H1 (cell line): ENCODE data around the gene IRAK3. TPM values are rescaled to one million over a fixed set of nuclear protein-coding genes. Genes with fewer than 3 reads are reported as not detected.

ENCODE experiments used
- CTCF ChIA-PET: fragments of 300-600 bp; sonication (Branson Sonifier 250); formaldehyde crosslinking; loops from one replicate; lab custom pipeline; 2021; ENCODE audit not compliant: partially characterized antibody; lab: Charles Lee
- POLR2A ChIA-PET: fragments of 300-600 bp; sonication (Branson Sonifier 250); formaldehyde crosslinking; loops from one replicate; lab custom pipeline; 2021; ENCODE audit warnings: inconsistent platforms; ENCODE audit not compliant: partially characterized antibody; lab: Charles Lee
- DNase-seq, 2 experiments: peaks; one replicate each; pipeline versions ENCODE4 v3.0.0 to v3.0.0-alpha.2; 2010 to 2022; ENCODE audit warnings: low spot score in 2 of 2, low read depth in 1 of 2, mixed read lengths in 1 of 2
- FAIRE-seq: peaks from 2 replicates; lab custom pipeline; 2011; peaks lifted over from hg19 to GRCh38; lab: Jason Lieb, UNC
- H2AFZ ChIP-seq: 2 replicates; pipeline ENCODE4 v1.8.1; 2012; ENCODE audit warnings: low read length, inconsistent platforms
- H2AK5ac ChIP-seq: 2 replicates; pipeline ENCODE4 v1.6.1; 2013; ENCODE audit warnings: low read depth, low read length
- H2BK120ac ChIP-seq: replicated peaks from 2 replicates; pipeline ENCODE3; 2013; ENCODE audit warnings: low read depth, low read length, inconsistent platforms
- H2BK12ac ChIP-seq: 2 replicates; pipeline ENCODE4 v1.6.1; 2013; ENCODE audit warnings: low read depth, low read length
- H2BK15ac ChIP-seq: 2 replicates; pipeline ENCODE4 v1.6.1; 2013; ENCODE audit warnings: low read length
- H2BK20ac ChIP-seq: 2 replicates; pipeline ENCODE4 v1.6.1; 2013; ENCODE audit warnings: low read length
- H2BK5ac ChIP-seq: 2 replicates; pipeline ENCODE4 v1.6.1; 2013; ENCODE audit warnings: low read depth, low read length
- H3K14ac ChIP-seq: 2 replicates; pipeline ENCODE4 v1.6.1; 2013; ENCODE audit warnings: inconsistent platforms; ENCODE audit not compliant: insufficient read length
- H3K18ac ChIP-seq: 2 replicates; pipeline ENCODE4 v1.6.1; 2013; ENCODE audit warnings: low read length; ENCODE audit errors: extremely low read depth
- H3K23ac ChIP-seq: 2 replicates; pipeline ENCODE4 v1.6.1; 2013; ENCODE audit warnings: inconsistent platforms; ENCODE audit not compliant: insufficient read length
- H3K23me2 ChIP-seq: 2 replicates; pipeline ENCODE4 v1.6.1; 2013; ENCODE audit warnings: low read depth, low read length
- H3K27ac ChIP-seq: 2 replicates; pipeline ENCODE4 v1.6.1; 2011; ENCODE audit warnings: low read depth, low read length, inconsistent platforms
- H3K27me3 ChIP-seq, 4 experiments: replicated peaks in 1 of 4; 1 replicate in 1 of 4; 2 replicates in 3 of 4; pipeline versions ENCODE4 v1.6.1 to v1.8.1; 2011 to 2013; ENCODE audit warnings: low read length in 3 of 4, mild to moderate bottlenecking in 3 of 4, inconsistent platforms in 2 of 4, mixed read lengths in 2 of 4, moderate library complexity in 1 of 4; ENCODE audit not compliant: control insufficient read depth in 3 of 4, insufficient read depth in 3 of 4; ENCODE audit errors: extremely low read depth in 1 of 4
- H3K36me3 ChIP-seq, 4 experiments: 2 replicates each; pipeline versions ENCODE4 v1.6.1 to v1.8.1; 2011 to 2013; ENCODE audit warnings: mild to moderate bottlenecking in 4 of 4, low read length in 3 of 4, moderate library complexity in 2 of 4, control low read depth in 1 of 4, inconsistent platforms in 1 of 4; ENCODE audit not compliant: insufficient read depth in 4 of 4, control insufficient read depth in 2 of 4
- H3K4ac ChIP-seq: replicated peaks from 2 replicates; pipeline ENCODE3; 2013; ENCODE audit warnings: low read length, low read depth, mixed read lengths, inconsistent platforms; ENCODE audit not compliant: insufficient read length
- H3K4me1 ChIP-seq, 4 experiments: replicated peaks in 1 of 4; 1 replicate in 1 of 4; 2 replicates in 3 of 4; pipeline versions ENCODE4 v1.6.1 to v1.8.1; 2011 to 2013; ENCODE audit warnings: low read length in 3 of 4, inconsistent platforms in 2 of 4, mixed read lengths in 1 of 4; ENCODE audit not compliant: insufficient read depth in 4 of 4, control insufficient read depth in 3 of 4
- H3K4me2 ChIP-seq, 2 experiments: 2 replicates each; pipeline versions ENCODE4 v1.6.1 to v1.8.1; 2011 to 2013; ENCODE audit warnings: low read depth in 2 of 2, low read length in 2 of 2, control low read depth in 1 of 2, inconsistent platforms in 1 of 2, mild to moderate bottlenecking in 1 of 2; ENCODE audit not compliant: insufficient read depth in 1 of 2
- H3K4me3 ChIP-seq, 4 experiments: fragments of 200-600, 300-600 bp in 1 of 4; sonication (generic), shearing (Covaris generic), sonication (Bioruptor Twin) in 1 of 4; 2 replicates each; pipeline versions ENCODE4 v1.5.1 to v1.8.1; 2011 to 2016; ENCODE audit warnings: low read length in 4 of 4, low read depth in 3 of 4, control low read depth in 2 of 4, inconsistent platforms in 2 of 4, mild to moderate bottlenecking in 2 of 4, mixed read lengths in 1 of 4, moderate library complexity in 1 of 4; ENCODE audit not compliant: insufficient read depth in 2 of 4; ENCODE audit errors: extremely low read depth in 1 of 4
- H3K56ac ChIP-seq: replicated peaks from 2 replicates; pipeline ENCODE3; 2013; ENCODE audit warnings: low read depth, mild to moderate bottlenecking, mixed read lengths, low read length, inconsistent platforms; ENCODE audit not compliant: insufficient read length
- H3K79me1 ChIP-seq: 2 replicates; pipeline ENCODE4 v1.6.1; 2013; ENCODE audit warnings: low read depth, low read length, control low read depth
- H3K79me2 ChIP-seq, 2 experiments: 2 replicates each; pipeline versions ENCODE4 v1.6.1 to v1.8.1; 2012 to 2013; ENCODE audit warnings: low read length in 2 of 2, mild to moderate bottlenecking in 2 of 2, inconsistent platforms in 1 of 2; ENCODE audit not compliant: insufficient read depth in 2 of 2, control insufficient read depth in 1 of 2
- H3K9ac ChIP-seq, 4 experiments: replicated peaks in 1 of 4; 1 replicate in 1 of 4; 2 replicates in 3 of 4; pipeline versions ENCODE4 v1.6.1 to v1.8.1; 2011 to 2013; ENCODE audit warnings: low read depth in 3 of 4, low read length in 3 of 4, control low read depth in 2 of 4, mild to moderate bottlenecking in 2 of 4, moderate library complexity in 2 of 4, inconsistent platforms in 1 of 4; ENCODE audit errors: extremely low read depth in 1 of 4
- H3K9me3 ChIP-seq, 2 experiments: 2 replicates each; pipeline versions ENCODE4 v1.6.1 to v1.8.1; 2012 to 2013; ENCODE audit warnings: mild to moderate bottlenecking in 2 of 2, moderate library complexity in 2 of 2, control low read depth in 1 of 2, inconsistent platforms in 1 of 2, low read depth in 1 of 2, low read length in 1 of 2, mixed read lengths in 1 of 2; ENCODE audit not compliant: insufficient read depth in 2 of 2
- H4K20me1 ChIP-seq, 2 experiments: replicated peaks in 1 of 2; 2 replicates each; pipeline versions ENCODE3 to v1.8.1; 2011 to 2013; ENCODE audit warnings: inconsistent platforms in 2 of 2, low read length in 2 of 2, mild to moderate bottlenecking in 1 of 2; ENCODE audit not compliant: insufficient read depth in 2 of 2, control insufficient read depth in 1 of 2
- H4K5ac ChIP-seq: 2 replicates; pipeline ENCODE4 v1.6.1; 2013; ENCODE audit warnings: low read length, low read depth, mixed read lengths, inconsistent platforms; ENCODE audit not compliant: insufficient read length
- H4K8ac ChIP-seq: 2 replicates; pipeline ENCODE4 v1.8.0; 2013; ENCODE audit warnings: mild to moderate bottlenecking, moderate library complexity, low read length, inconsistent platforms; ENCODE audit not compliant: insufficient read depth; ENCODE audit errors: extremely low read depth
- H4K91ac ChIP-seq: replicated peaks from 2 replicates; pipeline ENCODE3; 2013; ENCODE audit warnings: low read length, mixed read lengths, inconsistent platforms; ENCODE audit not compliant: insufficient read length
- ASH2L ChIP-seq: fragments of 200-600, 300-600 bp; sonication (generic); IDR thresholded peaks from one replicate; pipeline ENCODE4 v1.7.1; 2017; ENCODE audit warnings: low read length
- BCL11A ChIP-seq, 2 experiments: IDR thresholded peaks; one replicate each; pipeline ENCODE4 v1.6.1; 2011; ENCODE audit warnings: low read depth in 2 of 2, low read length in 2 of 2, mild to moderate bottlenecking in 2 of 2
- JUND ChIP-seq: IDR thresholded peaks from 2 replicates; pipeline ENCODE4 v1.6.1; 2011; ENCODE audit warnings: mild to moderate bottlenecking, improper control_type of control experiment, low read length
- KDM5A ChIP-seq: fragments of 200-600 bp; IDR thresholded peaks from 2 replicates; pipeline ENCODE4 v1.7.1; 2012; ENCODE audit warnings: mild to moderate bottlenecking, low read length, inconsistent platforms, mixed read lengths
- MAFK ChIP-seq: IDR thresholded peaks from 2 replicates; pipeline ENCODE4 v1.6.1; 2012; ENCODE audit warnings: low read depth, mild to moderate bottlenecking, improper control_type of control experiment, low read length
- NANOG ChIP-seq: IDR thresholded peaks from 2 replicates; pipeline ENCODE4 v1.6.1; 2011; ENCODE audit warnings: low read length, low read depth, mild to moderate bottlenecking, inconsistent platforms; ENCODE audit not compliant: insufficient read depth, poor library complexity, severe bottlenecking
- RAD21 ChIP-seq, 2 experiments: IDR thresholded peaks in 1 of 2; conservative IDR thresholded peaks in 1 of 2; 2 replicates each; pipeline ENCODE4 v1.6.1; 2011; ENCODE audit warnings: low read depth in 2 of 2, low read length in 2 of 2, improper control_type of control experiment in 1 of 2, inconsistent platforms in 1 of 2, mild to moderate bottlenecking in 1 of 2, moderate library complexity in 1 of 2
- SIRT6 ChIP-seq: IDR thresholded peaks from one replicate; pipeline ENCODE4 v1.7.1; 2012; ENCODE audit warnings: low read length, inconsistent platforms
- USF2 ChIP-seq: IDR thresholded peaks from 2 replicates; pipeline ENCODE4 v1.6.1; 2011; ENCODE audit warnings: low read length, improper control_type of control experiment
- YY1 ChIP-seq: IDR thresholded peaks from 2 replicates; pipeline ENCODE4 v1.6.1; 2011; ENCODE audit warnings: low read depth, mild to moderate bottlenecking, low read length
- polyA plus RNA-seq, 7 experiments: library from polyadenylated mRNA; depleted of rRNA in 3 of 7; stranded (reverse) in 5 of 7; unstranded in 2 of 7; fragments of >200 nt in 5 of 7; fragments of 200-250 nt in 2 of 7; gene quantifications; 1 replicate in 5 of 7; 2 replicates in 1 of 7; 4 replicates in 1 of 7; pipeline versions ENCODE4 v1.2.1 to v1.2.3, GENCODE V29; 2011 to 2013; ENCODE audit warnings: missing spikeins in 2 of 7, mixed read lengths in 2 of 7
- total RNA-seq: library from RNA; stranded (reverse); fragmentation: NEBNext Ultra II Directional; extraction: Animal tissue kit (Norgen Biotek cat#: 25700); gene quantifications from 2 replicates; pipeline ENCODE4 v1.2.1, GENCODE V29; 2021

Gene IRAK3
- total and polyA plus RNA-seq, 2 of the 8 experiments (the other 6 are each of a cell fraction or from before 2014, with no cell fraction given), result 0.51 to 2.2 TPM

- Histone ChIP-seq H4K8ac (no peak overlapping the region), H3K56ac (no peak overlapping the region), H3K14ac (no peak overlapping the region), H3K23me2 (no peaks in the 10 kb centered on the region), H3K4ac (no peak overlapping the region), H3K4me2 (no peak overlapping the region), H3K79me2 (no peaks in the 10 kb centered on the region), H3K18ac (no peak overlapping the region), H2BK15ac (no peak overlapping the region), H3K4me1 (peaks cover 0 to 5% (median 3%) of the 10 kb centered on the region in 4 experiments; a peak in 3 of 7 replicates), H3K4me3 (no peak overlapping the region), H3K27me3 (no peaks in the 10 kb centered on the region), H3K9me3 (peaks cover 0 to 5% of the 10 kb centered on the region in 2 experiments; a peak in 1 of 4 replicates), H2BK20ac (no peak overlapping the region), H4K91ac (no peak overlapping the region), H3K9ac (no peak overlapping the region), H2BK120ac (no peak overlapping the region), H2BK12ac (no peak overlapping the region), H4K5ac (no peak overlapping the region), H3K36me3 (no peaks in the 10 kb centered on the region), H4K20me1 (no peaks in the 10 kb centered on the region), H3K27ac (no peak overlapping the region), H3K23ac (no peak overlapping the region), H3K79me1 (no peaks in the 10 kb centered on the region), H2BK5ac (no peak overlapping the region), H2AFZ (no peak overlapping the region), H2AK5ac (no peak overlapping the region)
- TF ChIP-seq KDM5A (no peak), MAFK (no peak), JUND (no peak), BCL11A (IDR thresholded peaks at IDR 0.05; ENCODE audit: low read depth in 2 of 2, low read length in 2 of 2) (no peak), USF2 (no peak), YY1 (no peak), NANOG (no peak), ASH2L (no peak), RAD21 (IDR thresholded peaks at IDR 0.05 in 1 of 2, conservative IDR thresholded peaks at IDR 0.05 in 1 of 2; ENCODE audit: low read depth in 2 of 2, low read length in 2 of 2) (no peak), SIRT6 (no peak)
- DNase-seq, result no peak
- CTCF ChIA-PET, result interaction anchor here (0.9 kb wide), 2 partner anchors 43 to 79 kb away, joined by 3 read pairs; no protein-coding TSS in a partner anchor
- POLR2A ChIA-PET, result no interaction called here
- no peak for FAIRE-seq
Observed at GRCh38 chr12:66199831-66200509, 11.0 kb downstream of the IRAK3 start.
